Spleen (tissue), 11 donors: ENCODE measurements around the gene SSBP3. TPM values are rescaled to one million over a fixed set of nuclear protein-coding genes. Genes with fewer than 3 reads are reported as not detected.

Source experiments
- DNase-seq: peaks from one replicate; pipeline ENCODE4 v3.0.0-alpha.2; 2020
- H3K27ac ChIP-seq, 8 donors: fragments of 200-600 bp; sonication (generic) in 7 of 8; 1 replicate in 4 of 8; 2 replicates in 4 of 8; pipeline versions ENCODE4 v1.5.0 to v1.8.0; 2016 to 2021; ENCODE audit warnings: inconsistent platforms in 4 of 8, mild to moderate bottlenecking in 4 of 8, moderate library complexity in 1 of 8
- H3K27me3 ChIP-seq, 7 donors: fragments of 200-600 bp; sonication (generic) in 6 of 7; replicated peaks in 1 of 7; 1 replicate in 4 of 7; 2 replicates in 3 of 7; pipeline versions ENCODE4 v1.5.0 to v1.8.0; 2016 to 2021; ENCODE audit warnings: inconsistent platforms in 3 of 7, mild to moderate bottlenecking in 1 of 7
- H3K36me3 ChIP-seq, 6 donors: fragments of 200-600 bp; sonication (generic) in 5 of 6; 1 replicate in 4 of 6; 2 replicates in 2 of 6; pipeline versions ENCODE4 v1.5.0 to v1.8.0; 2016 to 2021; ENCODE audit warnings: inconsistent platforms in 2 of 6
- H3K4me1 ChIP-seq, 6 donors: fragments of 200-600 bp; sonication (generic) in 5 of 6; 1 replicate in 3 of 6; 2 replicates in 3 of 6; pipeline versions ENCODE4 v1.5.0 to v1.8.0; 2016 to 2021; ENCODE audit warnings: inconsistent platforms in 3 of 6
- H3K4me3 ChIP-seq, 8 donors: fragments of 200-600 bp; sonication (generic) in 7 of 8; 1 replicate in 4 of 8; 2 replicates in 4 of 8; pipeline versions ENCODE4 v1.5.0 to v1.8.0; 2016 to 2021; ENCODE audit warnings: inconsistent platforms in 4 of 8, mild to moderate bottlenecking in 4 of 8, moderate library complexity in 2 of 8
- H3K9me3 ChIP-seq, 8 donors: fragments of 200-600 bp; sonication (generic) in 7 of 8; 1 replicate in 4 of 8; 2 replicates in 4 of 8; pipeline versions ENCODE4 v1.5.0 to v1.8.0; 2016 to 2021; ENCODE audit warnings: inconsistent platforms in 4 of 8
- POLR2A ChIP-seq, 3 donors: fragments of 450-650 bp; IDR thresholded peaks; one replicate each; pipeline ENCODE4 v1.5.1; 2017; ENCODE audit warnings: antibody characterized with exemption in 3 of 3, mild to moderate bottlenecking in 1 of 3
- POLR2AphosphoS5 ChIP-seq, 3 donors: sonication (generic); formaldehyde crosslinking; IDR thresholded peaks; one replicate each; pipeline ENCODE4 v1.5.1; 2017; ENCODE audit warnings: antibody characterized with exemption in 3 of 3
- WGBS, 5 donors: extraction: QIAGEN DNeasy Blood & Tissue Kit in 3 of 5; methylation state at CpG; one replicate each; pipeline versions ENCODE4 v1.1.5 to v1.1.7; 2013 to 2018; 5-methylcytosine and 5-hydroxymethylcytosine counted together
- intact Hi-C: fragments of 100-400 bp; cut with DNase I; formaldehyde crosslinking; loops from one replicate; pipeline ENCODE4 v1.15.0; 2023; ENCODE audit warnings: low total_unique reads
- polyA plus RNA-seq, 3 donors: library from polyadenylated mRNA; stranded (reverse); fragments of 200-250 nt; gene quantifications; one replicate each; pipeline ENCODE4 v1.2.1, GENCODE V29; 2013
- total RNA-seq, 7 donors: library from RNA; depleted of rRNA in 3 of 7; stranded (reverse); fragments of >200 nt in 3 of 7; fragmentation: NEBNext Ultra II Directional in 4 of 7; extraction: Animal tissue kit (Norgen Biotek cat#: 25700) in 4 of 7; gene quantifications; one replicate each; pipeline versions ENCODE4 v1.1.0 to v1.2.1, GENCODE V29; 2016 to 2021
- TF ChIP-seq, protein P1 (sequence below), 11 experiments: fragments of 200-600 bp in 7 of 11; fragments of 450-650 bp in 4 of 11; sonication (generic) in 4 of 11; IDR thresholded peaks in 8 of 11; conservative IDR thresholded peaks in 3 of 11; 1 replicate in 7 of 11; 2 replicates in 4 of 11; pipeline versions ENCODE4 v1.4.0 to v1.8.0; 2016 to 2021; ENCODE audit warnings: antibody characterized with exemption in 11 of 11, inconsistent platforms in 4 of 11, mild to moderate bottlenecking in 1 of 11
- donor health status: healthy with polysubstance abuse.
- donor health status: DM: no; HTN: no; CAD: no; lungs with moderate emphysema.
- donor health status: DM: no; HTN: no; CAD: no.
- donor health status: Bipolar disorder and iron deficiency.
- donor health status: healthy.
- donor health status: DM: no; HTN: no; CAD: no.
- donor health status: DM: yes; HTN: yes; CAD: no.

SSBP3 gene
- total and polyA plus RNA-seq, 10 donors, result 14.4 to 73.5 (median 26.3) TPM

DNA sequence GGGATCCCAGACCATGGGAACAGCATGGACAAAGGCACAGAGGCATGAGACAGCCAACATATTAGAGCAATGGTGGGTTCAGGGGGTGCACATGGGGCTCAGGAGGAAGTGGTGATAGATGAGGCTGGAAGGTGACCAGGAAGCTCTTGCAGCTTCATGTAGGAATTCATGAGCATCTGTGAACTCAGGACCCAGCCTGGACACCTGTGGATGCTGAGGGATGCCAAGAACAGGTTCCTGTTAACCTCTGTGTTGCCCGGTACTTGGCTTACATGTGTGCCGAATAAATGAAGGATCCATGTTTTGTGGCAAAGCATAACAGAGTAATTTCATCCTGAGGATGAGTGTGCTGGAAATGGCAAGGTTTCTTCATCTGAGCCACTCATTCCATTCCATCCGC is 9.3 kb upstream of the SSBP3 start:
- intact Hi-C loops, result no loop called here
- no peaks in the 10 kb centered on the region for H3K9me3 ChIP-seq
- H3K27ac ChIP-seq, result no peak overlapping the region
- DNase-seq, result no peak
- 95 to 100% (median 98%) methylated on average over 3 of the region's 3 CpGs for WGBS, 5 donors
- TF ChIP-seq POLR2A (IDR thresholded peaks at IDR 0.05) (no peak), POLR2AphosphoS5 (IDR thresholded peaks at IDR 0.05) (no peak)
- TF ChIP-seq, protein P1, sequence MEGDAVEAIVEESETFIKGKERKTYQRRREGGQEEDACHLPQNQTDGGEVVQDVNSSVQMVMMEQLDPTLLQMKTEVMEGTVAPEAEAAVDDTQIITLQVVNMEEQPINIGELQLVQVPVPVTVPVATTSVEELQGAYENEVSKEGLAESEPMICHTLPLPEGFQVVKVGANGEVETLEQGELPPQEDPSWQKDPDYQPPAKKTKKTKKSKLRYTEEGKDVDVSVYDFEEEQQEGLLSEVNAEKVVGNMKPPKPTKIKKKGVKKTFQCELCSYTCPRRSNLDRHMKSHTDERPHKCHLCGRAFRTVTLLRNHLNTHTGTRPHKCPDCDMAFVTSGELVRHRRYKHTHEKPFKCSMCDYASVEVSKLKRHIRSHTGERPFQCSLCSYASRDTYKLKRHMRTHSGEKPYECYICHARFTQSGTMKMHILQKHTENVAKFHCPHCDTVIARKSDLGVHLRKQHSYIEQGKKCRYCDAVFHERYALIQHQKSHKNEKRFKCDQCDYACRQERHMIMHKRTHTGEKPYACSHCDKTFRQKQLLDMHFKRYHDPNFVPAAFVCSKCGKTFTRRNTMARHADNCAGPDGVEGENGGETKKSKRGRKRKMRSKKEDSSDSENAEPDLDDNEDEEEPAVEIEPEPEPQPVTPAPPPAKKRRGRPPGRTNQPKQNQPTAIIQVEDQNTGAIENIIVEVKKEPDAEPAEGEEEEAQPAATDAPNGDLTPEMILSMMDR (IDR thresholded peaks at IDR 0.05 in 8 of 11, conservative IDR thresholded peaks at IDR 0.05 in 3 of 11), result no peak
- peaks cover 0 to 11% (median 0%) of the 10 kb centered on the region in 7 donors for H3K27me3 ChIP-seq
- H3K36me3 ChIP-seq, result no peaks in the 10 kb centered on the region
- no peak overlapping the region for H3K4me3 ChIP-seq
- H3K4me1 ChIP-seq, result peaks cover 0 to 23% (median 11%) of the 10 kb centered on the region in 6 donors

DNA sequence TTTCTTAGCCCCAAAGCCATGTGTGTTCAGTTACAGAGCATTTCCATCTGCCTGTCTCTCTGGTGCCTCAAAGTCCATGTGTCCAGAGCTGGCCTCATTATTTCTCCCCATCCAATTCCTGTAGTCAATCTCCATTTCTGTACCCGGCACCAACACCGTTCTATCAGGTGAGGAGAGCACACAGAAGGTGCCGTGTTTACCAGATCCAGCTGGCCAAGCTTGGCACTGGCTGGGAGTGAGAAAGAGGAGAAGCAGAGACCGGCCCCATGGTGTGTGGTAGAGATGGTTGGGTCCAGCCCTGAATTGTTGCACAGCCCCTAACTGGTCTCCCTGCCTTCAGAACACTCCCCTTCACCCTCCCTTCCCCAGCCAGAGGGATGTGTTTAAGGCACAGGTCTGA is 7.5 kb upstream of the SSBP3 start:
- Histone ChIP-seq H3K36me3 (no peaks in the 10 kb centered on the region), H3K4me1 (peaks cover 3 to 34% (median 21%) of the 10 kb centered on the region in 6 donors), H3K9me3 (no peaks in the 10 kb centered on the region), H3K27me3 (peaks cover 0 to 11% (median 0%) of the 10 kb centered on the region in 7 donors), H3K4me3 (no peak overlapping the region), H3K27ac (peak overlapping the region in 6 of 8 donors; percentile 10 to 78 (median 67))
- no peak for TF ChIP-seq POLR2A (IDR thresholded peaks at IDR 0.05)
- no peak for TF ChIP-seq POLR2AphosphoS5 (IDR thresholded peaks at IDR 0.05)
- TF ChIP-seq, protein P1 (IDR thresholded peaks at IDR 0.05 in 8 of 11, conservative IDR thresholded peaks at IDR 0.05 in 3 of 11), result no peak
- WGBS, 5 donors, result 88 to 98% (median 92%) methylated on average over 4 of the region's 4 CpGs
- no peak for DNase-seq
- intact Hi-C loops, result loop anchor here (5.0 kb wide), 1 partner anchor 59 kb away; no protein-coding TSS in a partner anchor

DNA sequence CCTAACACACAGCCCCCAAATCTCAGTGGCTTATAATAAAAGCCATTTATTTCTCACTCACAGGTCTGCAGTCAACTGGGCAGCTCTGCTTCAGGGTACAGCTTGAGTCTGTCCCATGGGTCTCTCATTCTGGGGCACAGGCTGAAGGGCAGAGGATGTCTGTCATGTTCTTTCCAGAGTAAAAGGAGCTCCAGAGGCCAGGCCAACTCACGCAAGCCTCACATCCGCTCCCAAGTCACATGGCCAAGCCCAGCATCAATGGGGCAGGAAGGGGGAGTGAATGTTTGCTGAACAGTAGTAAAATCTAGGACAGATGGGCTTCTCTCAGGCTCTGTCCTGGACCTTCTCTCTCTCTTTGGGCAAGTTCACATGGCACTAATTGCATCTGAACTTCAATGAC is 7.1 kb upstream of the SSBP3 start:
- Histone ChIP-seq H3K4me1 (peaks cover 7 to 38% (median 23%) of the 10 kb centered on the region in 6 donors), H3K9me3 (no peaks in the 10 kb centered on the region), H3K27me3 (peaks cover 0 to 11% (median 0%) of the 10 kb centered on the region in 7 donors), H3K27ac (peak overlapping the region; percentile 10 to 78 (median 56)), H3K4me3 (no peak overlapping the region), H3K36me3 (no peaks in the 10 kb centered on the region)
- WGBS, 5 donors, result 9 to 42% (median 29%) methylated on average over 2 of the region's 2 CpGs
- TF ChIP-seq POLR2A (IDR thresholded peaks at IDR 0.05) (no peak), POLR2AphosphoS5 (IDR thresholded peaks at IDR 0.05) (peak in 2 of 3 donors; percentile 72 to 73)
- TF ChIP-seq, protein P1 (IDR thresholded peaks at IDR 0.05 in 8 of 11, conservative IDR thresholded peaks at IDR 0.05 in 3 of 11), result no peak
- DNase-seq, result peak; percentile 83
- intact Hi-C loops, result loop anchor here (5.0 kb wide), 1 partner anchor 59 kb away; no protein-coding TSS in a partner anchor

DNA sequence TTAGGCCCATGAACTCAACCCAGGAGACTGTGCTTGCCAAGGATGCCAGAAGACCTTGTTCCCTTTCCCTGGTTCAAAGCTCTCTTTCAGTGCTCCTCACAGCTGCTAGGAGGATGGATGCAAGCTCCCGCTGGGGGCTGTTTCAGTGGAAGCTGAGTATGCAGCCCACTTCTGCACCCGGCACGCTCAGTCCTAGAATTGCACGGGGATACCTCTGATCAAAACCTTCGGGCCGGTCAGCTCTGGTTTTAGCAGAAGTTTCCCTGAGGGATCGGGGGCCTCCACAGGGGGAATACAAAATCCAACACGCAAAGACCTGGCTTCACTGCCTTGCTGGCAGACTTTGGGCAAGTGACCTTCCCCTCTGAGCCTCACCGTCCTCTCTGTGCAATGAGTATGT is 4.2 kb upstream of the SSBP3 start:
- Histone ChIP-seq H3K9me3 (no peaks in the 10 kb centered on the region), H3K27me3 (peaks cover 0 to 12% (median 0%) of the 10 kb centered on the region in 7 donors), H3K4me3 (no peak overlapping the region), H3K4me1 (peaks cover 13 to 50% (median 33%) of the 10 kb centered on the region in 6 donors), H3K27ac (no peak overlapping the region), H3K36me3 (no peaks in the 10 kb centered on the region)
- TF ChIP-seq POLR2A (IDR thresholded peaks at IDR 0.05), result no peak
- TF ChIP-seq, protein P1 (IDR thresholded peaks at IDR 0.05 in 8 of 11, conservative IDR thresholded peaks at IDR 0.05 in 3 of 11), result no peak
- no peak for TF ChIP-seq POLR2AphosphoS5 (IDR thresholded peaks at IDR 0.05)
- intact Hi-C loops, result loop anchor here (5.0 kb wide), 1 partner anchor 62 kb away; no protein-coding TSS in a partner anchor
- WGBS, 5 donors, result 94 to 100% (median 97%) methylated on average over 1 to 9 of the region's 9 CpGs
- no peak for DNase-seq
